HPDE6-E6E7 (cell line): ENCODE data around the gene TNNC1.

Experiments
- DNase-seq: peaks from one replicate; pipeline ENCODE4 v3.0.0; 2011; ENCODE audit warnings: missing footprints; ENCODE audit errors: extremely low spot score

The TNNC1 gene

DNA sequence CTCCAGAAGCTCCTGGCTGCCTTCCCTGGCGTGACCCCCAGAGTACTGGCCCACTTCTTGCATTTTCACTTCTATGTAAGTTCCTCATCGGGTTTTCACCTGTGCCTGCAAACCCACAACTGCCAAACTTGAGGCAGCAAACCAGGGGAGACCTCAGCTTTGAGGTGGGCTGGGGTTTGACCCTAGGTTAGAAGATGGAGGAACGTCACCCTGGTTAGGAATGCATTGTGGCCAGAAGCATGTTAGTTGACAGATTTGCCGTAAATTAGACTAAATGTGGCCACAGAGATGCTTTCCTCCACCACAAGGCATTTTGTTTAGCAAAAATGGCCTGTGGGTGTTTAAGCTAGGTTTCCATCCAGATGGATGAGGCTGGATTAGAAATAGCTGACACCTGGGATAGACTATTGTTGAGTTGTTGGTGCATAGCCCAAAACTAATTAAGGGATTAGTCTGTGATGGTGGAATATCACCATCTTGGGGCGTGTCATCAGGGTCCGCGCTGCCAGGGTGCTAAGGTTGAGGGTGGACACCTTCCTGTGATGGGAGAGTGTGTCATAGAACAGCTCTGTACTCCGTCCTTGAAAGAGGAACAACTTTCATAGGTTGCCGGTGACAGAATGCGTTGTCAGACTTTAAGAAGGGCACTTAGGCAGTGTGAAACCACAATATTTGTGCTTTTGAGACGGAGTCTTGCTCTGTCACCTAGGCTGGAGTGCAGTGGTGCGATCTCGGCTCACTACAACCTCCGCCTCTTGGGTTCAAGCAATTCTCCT is 5.1 kb upstream of the TNNC1 start:
- no peak for DNase-seq

DNA sequence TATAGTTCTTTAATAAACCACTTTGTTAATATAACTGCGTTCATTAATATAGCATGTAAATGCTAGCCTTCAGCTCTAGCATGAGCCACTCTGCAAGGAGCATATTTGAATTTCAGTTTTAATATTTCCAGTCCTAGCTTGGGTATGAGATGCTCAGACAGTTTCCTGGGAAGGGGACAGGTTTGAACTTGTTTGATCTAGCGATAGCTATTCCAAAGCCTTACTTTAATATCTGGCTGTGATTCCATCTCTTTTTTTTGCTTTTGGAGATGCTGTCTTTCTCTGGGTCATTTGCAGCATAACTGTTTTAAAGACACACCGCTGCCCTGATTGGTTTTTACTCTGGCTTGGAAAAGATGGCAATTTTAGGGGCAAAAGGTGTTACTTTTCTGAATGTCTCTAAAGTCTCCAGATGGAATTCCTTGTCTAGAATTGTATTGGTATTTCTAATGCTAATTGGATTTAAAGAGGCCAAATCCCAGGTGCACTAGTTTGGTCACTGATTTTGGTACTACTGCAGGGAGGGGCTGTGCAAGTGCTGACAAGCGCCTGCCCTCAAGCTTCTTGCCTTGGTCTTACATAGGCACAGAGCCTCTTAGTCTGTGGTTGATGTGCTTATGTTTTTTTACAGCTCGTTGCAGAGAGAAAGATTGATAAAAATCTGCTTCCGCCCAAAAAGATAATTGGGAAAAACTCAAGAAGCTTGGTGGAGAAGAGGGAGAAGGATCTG is 4.4 kb upstream of the TNNC1 start:
- DNase-seq: no peak

DNA sequence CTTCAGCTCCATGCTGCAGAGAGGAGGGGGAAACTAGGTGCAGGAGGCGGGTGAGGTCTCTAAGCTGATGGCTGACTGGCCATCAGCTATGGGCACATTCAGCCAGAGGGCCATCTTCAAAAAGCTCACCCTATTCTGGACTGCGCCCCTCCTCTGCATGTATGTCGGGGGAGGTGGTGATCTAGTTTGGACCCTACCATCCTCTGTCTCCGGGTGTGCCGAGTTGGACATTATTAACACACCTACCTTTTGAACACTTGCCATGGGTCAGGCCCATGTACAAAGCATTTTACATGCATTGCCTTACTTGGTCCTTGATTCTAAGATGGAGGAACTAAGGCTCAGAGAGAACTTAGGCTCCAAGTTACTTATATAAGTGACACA is 3.0 kb upstream of the TNNC1 start:
- DNase-seq: no peak

DNA sequence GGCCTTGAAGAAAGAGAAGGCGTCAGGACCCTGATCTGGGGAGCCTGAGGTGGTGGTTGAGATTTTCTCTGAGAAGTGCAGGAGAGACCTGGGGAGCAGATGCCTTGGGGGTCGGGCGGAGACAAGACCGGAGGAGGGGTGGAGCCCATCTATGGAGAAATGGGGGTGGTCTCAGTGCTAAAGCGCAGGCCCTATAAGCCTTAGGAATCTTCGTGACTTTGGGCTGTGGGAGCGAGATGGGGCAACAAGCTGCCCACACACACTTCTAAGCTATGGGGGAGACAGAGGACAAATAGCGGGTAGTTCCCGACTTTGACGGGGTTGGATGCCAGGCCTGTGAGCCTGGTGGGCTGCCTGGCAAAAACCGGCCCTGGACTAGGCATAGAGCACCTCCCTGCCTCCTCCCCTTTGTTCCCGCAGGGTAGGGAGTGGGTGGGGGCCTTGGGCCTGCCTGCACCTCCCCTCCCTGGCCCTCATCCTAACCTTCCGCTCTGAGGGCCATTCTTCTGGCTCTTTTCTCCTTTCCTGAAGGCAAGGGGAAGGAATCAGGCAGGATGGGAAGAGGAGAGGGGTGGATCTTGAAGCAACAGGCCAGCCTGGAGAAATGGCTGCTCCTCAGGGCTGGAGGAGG is 2.4 kb upstream of the TNNC1 start:
- no peak for DNase-seq

DNA sequence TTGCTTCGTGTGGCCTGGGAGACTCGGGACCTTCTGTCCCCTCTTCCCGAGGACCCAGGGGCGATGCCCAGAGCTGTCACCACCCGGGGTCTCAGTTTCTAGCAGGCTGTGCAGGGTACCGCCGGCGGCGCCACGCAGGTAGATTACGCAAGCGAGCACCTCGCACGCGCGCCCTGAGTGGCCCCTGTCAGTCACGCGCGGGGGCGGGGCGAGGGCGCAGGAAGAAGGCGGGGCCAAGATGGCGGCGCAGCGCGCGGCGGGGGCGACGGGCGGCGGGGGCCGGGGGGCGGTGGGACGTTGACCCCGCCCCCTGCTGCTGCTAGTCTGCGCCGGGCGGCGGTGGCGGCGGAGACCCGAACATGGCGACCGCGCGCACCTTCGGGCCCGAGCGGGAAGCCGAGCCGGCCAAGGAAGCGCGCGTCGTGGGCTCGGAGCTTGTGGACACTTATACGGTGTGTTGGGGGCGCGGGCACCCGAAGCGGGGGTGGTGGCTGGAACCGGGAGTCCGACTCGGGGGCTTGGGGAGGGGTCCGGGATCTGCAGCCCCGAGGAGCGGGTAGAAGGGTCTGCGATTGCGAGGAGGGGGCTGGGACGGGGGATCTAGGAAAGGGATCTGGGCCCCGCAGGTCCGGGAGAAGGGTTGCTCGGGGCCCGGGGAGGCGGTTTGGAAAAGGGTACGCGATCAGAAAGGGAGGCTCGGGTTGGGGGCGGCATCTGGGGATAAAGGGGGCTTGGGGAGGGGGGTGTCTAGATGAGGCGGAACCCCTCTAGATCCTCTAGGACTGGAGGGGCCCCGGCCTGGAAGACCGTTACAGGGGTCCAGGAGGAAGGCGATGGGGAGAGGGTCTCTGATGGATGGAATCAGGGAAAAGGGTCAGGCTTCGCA is 1.7 kb upstream of the TNNC1 start, which contains the start of gene NISCH:
Gene NISCH (plus strand): TSS at position 322 of the 886 bp plus-strand sequence. CDS start 38 bp downstream, at position 360.
- DNase-seq: peak; percentile 22

DNA sequence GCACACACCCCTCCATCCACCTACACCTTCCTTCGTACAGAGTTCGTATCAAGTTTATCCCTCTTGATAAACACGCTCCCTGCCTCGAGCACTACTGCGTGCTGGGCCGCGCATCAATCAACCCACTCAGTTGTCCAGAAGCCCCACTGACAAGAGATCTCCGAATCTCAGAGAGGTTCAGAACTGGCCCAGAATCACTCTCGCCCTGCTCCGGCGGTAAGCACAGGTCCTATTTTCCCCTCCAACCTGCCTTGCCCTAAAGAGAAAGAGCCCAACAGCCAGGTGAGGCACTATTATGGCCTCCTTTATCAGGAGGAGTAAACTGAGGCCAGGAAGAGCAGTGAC is 1.1 kb upstream of the TNNC1 start:
- no peak for DNase-seq

DNA sequence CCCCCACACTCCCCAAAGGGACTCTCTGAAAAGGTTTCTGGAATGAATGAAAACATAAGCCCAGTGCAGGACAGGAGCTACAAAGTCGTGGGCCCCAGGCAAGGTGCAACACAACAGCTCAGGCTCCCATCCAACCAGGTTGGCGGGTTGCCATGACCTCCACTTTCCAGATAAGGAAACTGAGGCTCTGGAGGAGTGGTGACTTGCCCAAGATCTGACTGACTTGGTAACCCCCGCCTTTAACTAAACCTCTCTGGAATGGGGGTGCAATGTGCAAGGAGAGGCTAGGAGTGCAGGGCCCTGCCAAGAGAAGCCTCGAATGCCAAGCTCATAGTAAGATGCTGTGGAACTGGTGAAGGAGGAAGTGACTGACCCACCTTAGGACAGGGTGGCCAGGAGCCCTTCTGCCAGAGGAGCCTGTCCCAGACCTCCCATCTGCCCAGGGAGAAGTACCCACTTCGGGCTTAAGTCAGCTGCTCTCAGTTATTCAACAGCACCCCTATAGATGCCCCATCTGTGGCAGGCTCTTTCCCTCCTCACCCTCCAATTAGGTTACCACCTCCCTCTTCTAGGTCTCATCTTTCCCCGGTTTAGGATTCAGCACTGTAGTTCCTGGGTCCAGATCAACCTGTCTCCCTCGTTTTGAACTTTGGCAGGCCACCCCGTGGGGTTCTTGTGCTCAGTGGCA is 553 bp upstream of the TNNC1 start:
- DNase-seq: no peak

DNA sequence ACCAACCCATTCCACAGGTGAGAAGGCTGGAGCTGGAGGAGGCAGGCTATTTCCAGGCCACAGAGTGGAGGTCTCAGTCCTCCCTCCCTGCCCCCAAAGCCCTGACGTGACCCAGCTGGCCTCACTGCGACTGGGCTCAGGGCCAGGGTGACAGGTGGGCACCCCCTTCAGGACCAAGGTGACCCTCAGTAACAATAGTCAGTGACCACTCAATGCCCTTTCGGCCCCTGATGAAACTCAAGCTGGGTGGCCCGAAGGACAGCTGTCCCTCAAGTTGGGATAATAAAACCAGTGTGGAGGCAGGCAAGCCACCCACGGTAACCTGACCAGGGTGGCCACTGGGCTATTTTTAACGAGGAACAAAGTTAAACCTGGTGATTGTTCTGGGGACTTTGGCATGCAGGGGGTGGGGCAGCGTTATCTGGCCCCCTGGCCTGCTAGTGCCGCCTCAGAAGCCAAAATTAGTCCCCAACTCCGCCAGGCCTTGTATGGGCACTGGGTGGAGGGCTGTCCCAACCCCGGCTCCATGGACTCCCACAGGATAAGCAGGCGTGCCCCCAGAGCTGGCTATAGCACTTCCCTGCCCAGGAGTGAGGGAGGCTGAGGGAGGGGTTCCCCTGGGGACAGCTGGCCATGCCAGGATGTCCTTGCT is 1.1 kb downstream of the TNNC1 start:
- DNase-seq: no peak

DNA sequence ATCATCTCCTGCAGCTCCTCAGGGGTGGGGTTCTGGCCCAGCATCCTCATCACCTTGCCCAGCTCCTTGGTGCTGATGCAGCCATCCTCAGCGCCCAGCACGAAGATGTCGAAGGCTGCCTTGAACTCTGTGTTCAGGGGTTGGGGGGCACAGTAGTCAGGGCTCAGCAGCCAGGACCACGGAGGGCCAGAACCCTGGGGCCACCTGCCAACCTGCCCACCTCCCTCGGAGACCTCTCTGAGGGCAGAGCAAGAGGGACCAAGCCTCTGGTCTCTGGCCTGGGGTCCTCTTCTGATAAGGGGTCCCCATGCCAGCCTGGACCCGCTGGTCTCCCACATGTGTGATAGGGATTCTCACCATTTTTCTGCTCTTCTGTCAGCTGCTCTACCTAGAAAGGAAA is 1.7 kb downstream of the TNNC1 start:
- DNase-seq: no peak

DNA sequence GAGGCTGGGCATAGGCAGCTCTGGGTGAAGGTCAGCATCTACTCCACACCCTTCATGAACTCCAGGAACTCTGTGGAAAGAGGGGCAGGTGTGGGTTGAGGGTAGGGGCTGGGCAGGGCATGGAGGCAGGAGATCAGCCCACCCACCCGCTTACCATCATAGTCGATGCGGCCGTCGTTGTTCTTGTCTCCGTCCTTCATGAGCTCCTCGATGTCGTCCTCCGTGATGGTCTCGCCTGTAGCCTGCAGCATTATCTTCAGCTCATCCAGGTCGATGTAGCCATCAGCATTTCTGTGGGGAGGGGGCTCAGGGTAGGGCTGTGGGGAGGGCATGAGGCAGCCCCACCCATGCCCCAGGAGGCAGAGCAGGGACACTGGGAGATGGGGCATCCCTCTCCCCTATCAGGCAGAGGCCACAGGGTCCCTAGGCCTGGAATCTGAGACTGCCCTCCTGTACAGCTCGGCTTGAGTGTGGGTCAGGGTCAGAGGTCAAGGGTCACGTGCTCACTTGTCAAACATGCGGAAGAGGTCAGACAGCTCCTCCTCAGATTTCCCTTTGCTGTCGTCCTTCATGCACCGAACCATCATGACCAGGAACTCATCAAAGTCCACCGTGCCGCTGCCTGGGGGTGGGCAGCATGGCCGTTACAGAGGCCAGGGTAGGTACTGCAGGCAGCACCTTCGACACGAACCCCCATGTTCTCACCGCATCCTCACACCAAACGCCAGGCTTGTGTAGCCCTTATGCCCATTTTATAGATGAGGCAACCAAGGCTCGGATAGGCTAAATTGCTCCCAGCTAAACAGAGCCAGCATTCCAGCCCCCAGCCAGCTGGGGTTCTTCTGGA is 2.4 kb downstream of the TNNC1 start:
- DNase-seq: no peak

DNA sequence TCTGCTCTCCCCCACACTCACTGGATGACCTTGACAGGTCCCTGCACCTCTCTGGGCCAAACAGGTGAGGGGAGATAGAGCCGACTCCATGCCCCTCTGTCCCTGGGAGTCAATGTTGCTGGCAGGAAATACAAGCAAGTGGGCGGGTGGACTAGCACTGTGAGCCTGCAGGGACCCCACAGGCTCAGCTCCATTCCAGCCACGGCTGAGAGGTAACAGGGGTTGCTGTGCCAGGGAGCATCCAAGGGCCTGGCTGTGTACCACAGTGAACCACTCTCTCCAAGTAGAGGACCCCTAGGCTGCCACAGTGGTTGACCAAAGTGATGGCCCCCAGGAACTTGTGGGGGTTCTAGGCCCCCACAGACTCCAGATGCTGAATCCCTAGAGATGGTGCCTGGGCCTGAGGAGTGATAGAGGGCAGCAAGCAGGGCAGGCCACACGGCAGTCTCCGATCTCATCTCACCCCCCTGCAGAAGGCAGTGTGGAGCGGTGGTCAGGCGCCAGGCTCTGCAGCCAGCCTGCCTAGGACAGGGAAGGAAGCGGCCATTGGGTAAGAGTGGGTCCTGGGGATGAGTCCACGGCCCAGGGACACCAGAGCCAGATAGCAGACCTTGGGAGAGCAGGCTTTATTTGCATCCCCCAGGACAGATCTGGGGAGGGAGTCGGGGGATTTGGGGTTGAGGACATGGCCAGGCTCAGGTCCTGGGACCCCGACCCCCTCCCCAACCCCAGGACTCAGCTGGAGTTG is 3.2 kb downstream of the TNNC1 start:
- DNase-seq: no peak

DNA sequence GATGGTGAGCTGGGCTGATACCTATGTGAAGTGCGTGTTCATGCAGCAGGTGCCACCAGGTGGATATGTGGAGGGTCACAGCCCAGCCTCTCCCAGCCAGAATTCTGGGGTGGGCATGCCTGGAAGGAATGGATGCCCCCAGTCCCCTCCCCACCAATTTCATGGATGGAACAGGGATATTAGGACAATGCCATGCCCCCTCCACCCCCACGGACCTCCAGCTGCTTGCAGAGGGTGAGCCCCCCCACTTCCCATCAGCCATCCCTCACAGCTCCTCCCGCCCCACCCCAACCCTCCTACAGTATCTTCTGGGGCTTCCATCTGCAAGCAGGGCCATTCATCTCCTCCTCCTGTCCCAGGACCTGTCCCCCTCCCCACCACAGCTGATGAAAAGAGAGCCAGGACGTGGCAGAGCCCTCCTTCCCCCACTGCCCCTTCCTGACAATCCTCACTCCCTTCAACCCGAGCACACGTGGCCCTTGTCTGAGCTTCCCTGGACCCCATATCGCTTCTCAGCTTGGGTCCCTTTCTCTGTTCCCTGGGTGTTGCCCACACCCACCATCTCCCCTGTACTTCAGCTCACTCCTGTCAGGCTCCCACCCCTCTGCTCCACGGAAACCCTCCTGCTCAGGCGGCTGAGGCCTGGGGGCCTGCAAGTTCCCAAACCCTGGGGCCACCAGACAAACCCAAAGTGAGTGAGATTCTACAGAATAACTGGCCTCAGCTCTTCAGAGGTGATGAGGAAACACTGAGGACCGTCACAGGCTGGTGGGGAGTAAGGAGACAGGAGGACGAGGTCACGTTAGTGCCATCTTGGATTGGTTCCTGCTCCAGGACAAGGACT is 6.1 kb downstream of the TNNC1 start:
- no peak for DNase-seq

DNA sequence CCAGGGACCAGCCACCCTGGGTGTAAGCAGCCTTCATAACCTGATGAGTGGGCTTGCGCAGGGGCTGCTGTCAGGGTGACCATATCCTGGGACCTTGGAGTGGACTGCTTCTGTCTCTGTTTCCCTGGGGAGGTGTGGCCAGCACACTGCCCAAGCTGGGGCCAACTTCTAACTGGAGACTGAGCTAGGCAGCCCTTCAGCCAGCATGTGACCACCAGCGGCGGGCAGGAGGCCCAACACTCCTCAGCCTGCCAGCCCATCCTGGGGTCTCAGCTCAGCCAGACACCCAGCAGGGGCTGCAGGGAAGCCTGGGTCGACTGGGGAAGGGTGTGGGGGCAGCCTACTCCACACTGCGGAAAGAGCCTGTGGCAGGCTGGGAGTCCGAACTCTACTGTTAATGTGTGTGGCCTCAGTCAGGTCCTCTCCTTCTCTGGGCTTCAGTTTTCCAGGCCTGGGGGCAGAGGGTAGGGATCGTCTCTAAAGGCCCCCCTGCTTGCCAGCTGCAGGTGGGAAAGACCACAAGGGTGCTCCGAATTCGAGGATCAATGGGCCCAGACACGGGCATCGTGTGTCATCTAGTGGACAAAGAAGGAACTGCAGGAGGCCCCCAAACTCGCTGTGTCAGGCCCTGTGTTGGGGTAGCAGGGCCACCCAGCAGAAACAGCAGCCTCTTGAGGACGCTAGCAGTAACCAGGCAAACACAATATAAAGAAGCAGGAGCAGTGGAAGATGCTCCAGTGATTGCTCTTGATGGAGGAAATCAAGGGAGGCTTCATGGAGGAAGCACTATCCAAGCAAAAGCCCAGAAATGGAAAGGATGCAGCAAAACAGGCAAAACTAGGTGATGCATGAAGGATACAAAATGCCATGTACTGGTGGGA is 7.0 kb downstream of the TNNC1 start:
- no peak for DNase-seq

DNA sequence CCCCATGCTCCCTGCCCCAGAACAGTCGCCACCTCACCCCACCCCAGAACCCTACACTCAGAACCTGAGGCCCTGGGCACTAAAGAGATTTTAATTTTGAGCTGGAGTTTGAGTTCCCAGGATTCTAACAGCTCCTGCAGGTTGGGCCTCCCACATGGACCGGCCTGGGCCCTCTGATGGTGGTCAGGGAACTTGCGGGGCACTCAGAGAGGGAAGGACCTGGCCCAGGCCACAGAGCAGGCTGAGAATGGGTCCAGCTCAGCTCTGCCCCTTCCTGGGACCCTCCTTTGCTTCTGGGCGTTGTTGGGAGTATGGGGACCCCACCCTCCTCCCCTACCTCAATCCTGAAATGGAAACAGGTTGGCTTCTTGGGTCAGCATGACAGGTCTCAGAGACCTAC is 7.8 kb downstream of the TNNC1 start:
- DNase-seq: no peak

DNA sequence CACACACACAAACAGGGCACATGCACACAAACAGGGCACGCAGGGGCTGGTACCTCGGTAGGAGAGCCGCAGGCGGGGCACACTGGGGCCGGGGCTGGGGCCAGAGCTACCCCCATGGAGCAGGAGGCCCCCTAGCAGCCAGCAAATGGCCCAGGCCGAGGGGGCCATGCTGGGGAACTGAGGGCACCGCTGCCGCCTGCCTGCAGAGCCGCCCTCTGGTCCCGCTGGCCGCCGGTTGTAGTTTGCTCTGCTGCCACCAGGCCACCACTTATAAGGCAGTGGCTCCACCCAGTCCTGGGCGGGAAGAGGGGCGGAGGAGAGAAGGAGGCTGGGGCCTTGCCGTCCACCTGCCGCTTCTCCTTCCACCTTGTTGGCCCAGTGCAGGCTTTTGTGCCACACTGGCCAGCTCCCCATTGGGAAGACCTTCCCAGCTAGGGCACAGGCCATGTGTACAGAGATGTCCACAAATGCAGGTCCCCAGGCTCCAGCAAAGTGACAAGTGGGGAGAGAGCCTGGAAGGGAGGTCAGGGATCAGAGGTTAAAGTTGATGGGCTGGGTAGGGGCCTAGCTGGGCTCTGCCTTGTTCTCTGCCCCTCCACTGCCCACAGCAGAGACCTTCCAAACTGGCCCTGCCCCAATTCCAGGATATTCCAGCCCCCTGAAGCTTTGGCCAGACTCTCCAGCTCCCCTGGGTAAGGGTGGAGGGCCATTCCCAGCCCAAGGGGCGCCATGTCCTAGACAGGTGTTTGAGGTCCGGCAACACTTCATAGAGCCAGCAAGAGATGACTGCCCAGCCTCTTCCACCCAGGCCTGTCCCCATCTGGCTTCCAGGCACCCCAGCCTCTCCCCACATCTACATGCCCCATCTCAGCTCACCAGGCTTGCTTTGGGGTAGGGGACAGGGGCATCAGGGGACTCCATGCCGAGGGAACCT is 8.7 kb downstream of the TNNC1 start, which contains the start of gene SEMA3G:
Gene SEMA3G (minus strand): TSS at position 244 of the 934 bp plus-strand sequence. CDS start 76 bp downstream, at position 168.
- peak; percentile 39 for DNase-seq
